K562 (cell line): Measurements from ENCODE around the gene DNAJC6. TPM values are rescaled to one million over a fixed set of nuclear protein-coding genes. Genes with fewer than 3 reads are reported as not detected.

Experiments
- CBX1 ChIP-seq: sonication (generic); IDR thresholded peaks from 2 replicates; pipeline ENCODE4 v1.6.1; 2016; ENCODE audit warnings: antibody characterized with exemption, low read depth, mild to moderate bottlenecking
- DIDO1 ChIP-seq: fragments of 450-650 bp; IDR thresholded peaks from 2 replicates; pipeline ENCODE4 v1.6.1; 2016; ENCODE audit warnings: low read depth, missing biosample characterization, missing genetic modification characterization
- GATA2 ChIP-seq: sonication (generic); formaldehyde crosslinking; IDR thresholded peaks from 2 replicates; pipeline ENCODE4 v1.4.0; 2020; ENCODE audit warnings: mild to moderate bottlenecking, missing genetic modification reagents
- LARP7 ChIP-seq: fragments of 450-650 bp; IDR thresholded peaks from 2 replicates; pipeline ENCODE4 v1.6.1; 2016
- MBD2 ChIP-seq: sonication (generic); IDR thresholded peaks from 2 replicates; pipeline ENCODE4 v1.6.1; 2016; ENCODE audit warnings: low read depth, borderline replicate concordance
- MIER1 ChIP-seq: fragments of 450-650 bp; IDR thresholded peaks from 2 replicates; pipeline ENCODE4 v1.6.1; 2016; ENCODE audit warnings: antibody characterized with exemption, mild to moderate bottlenecking, low read depth
- NFIX ChIP-seq: fragments of 250-450 bp; sonication (Bioruptor Pico); IDR thresholded peaks from 2 replicates; pipeline ENCODE4 v1.4.0; 2020; ENCODE audit warnings: low read depth, mild to moderate bottlenecking, moderate library complexity
- PTRF ChIP-seq: fragments of 450-650 bp; IDR thresholded peaks from 2 replicates; pipeline ENCODE4 v1.6.1; 2016; ENCODE audit warnings: mild to moderate bottlenecking, missing genetic modification characterization, missing compliant biosample characterization
- RNF2 ChIP-seq: sonication (generic); IDR thresholded peaks from 2 replicates; pipeline ENCODE4 v1.6.1; 2016
- RUNX1 ChIP-seq: sonication (generic); IDR thresholded peaks from 2 replicates; pipeline ENCODE4 v1.6.1; 2016; ENCODE audit warnings: antibody characterized with exemption, low read depth
- SMARCE1 ChIP-seq: fragments of 450-650 bp; IDR thresholded peaks from 2 replicates; pipeline ENCODE4 v1.7.1; 2016; ENCODE audit warnings: mild to moderate bottlenecking
- SRSF3 ChIP-seq: fragments of 200-400 bp; formaldehyde crosslinking; IDR thresholded peaks from 2 replicates; pipeline ENCODE4 v1.6.1; 2016; ENCODE audit warnings: mild to moderate bottlenecking, low read length, moderate library complexity; ENCODE audit not compliant: insufficient read depth
- YBX1 ChIP-seq: fragments of 450-650 bp; IDR thresholded peaks from 2 replicates; pipeline ENCODE4 v1.7.1; 2016; ENCODE audit warnings: mild to moderate bottlenecking
- ZFP36 ChIP-seq: fragments of 150-350 bp; IDR thresholded peaks from 2 replicates; pipeline ENCODE4 v1.6.1; 2018; ENCODE audit warnings: low read length, low read depth; ENCODE audit not compliant: partially characterized antibody
- ZNF507 ChIP-seq: conservative IDR thresholded peaks from 2 replicates; pipeline ENCODE4 v1.6.1; 2017; ENCODE audit warnings: missing genetic modification characterization, missing compliant biosample characterization
- polyA plus RNA-seq, 8 experiments: library from polyadenylated mRNA; depleted of rRNA in 4 of 8; stranded (reverse) in 5 of 8; unstranded in 3 of 8; fragments of >200 nt; fragmentation: Nextera tagmentation in 2 of 8; fragmentation: Illumina TruSeq in 1 of 8; extraction: Ambion mirVana in 2 of 8; extraction: Trizol in 1 of 8; gene quantifications; 2 replicates each; pipeline versions ENCODE4 v1.2.1 to v1.2.3, GENCODE V29; 2011 to 2014; ENCODE audit warnings: inconsistent platforms in 1 of 8, missing spikeins in 1 of 8
- total RNA-seq, 7 experiments: library from RNA; depleted of rRNA in 6 of 7; stranded (reverse); fragments of >200 nt in 6 of 7; fragmentation: Illumina TruSeq in 2 of 7; extraction: Trizol in 2 of 7; gene quantifications; 2 replicates each; pipeline versions ENCODE4 v1.2.1 to v1.2.3, GENCODE V29; 2011 to 2021; ENCODE audit warnings: low replicate concordance in 1 of 7
- TF ChIP-seq, protein P1 (sequence below): fragments of 250-450 bp; sonication (Bioruptor Pico); IDR thresholded peaks from 2 replicates; pipeline ENCODE4 v1.5.1; 2021; ENCODE audit warnings: mild to moderate bottlenecking
- TF ChIP-seq, protein P2 (sequence below): fragments of 250-450 bp; sonication (Bioruptor Pico); IDR thresholded peaks from 2 replicates; pipeline ENCODE4 v1.9.0; 2021; ENCODE audit warnings: mild to moderate bottlenecking
- TF ChIP-seq, protein P3 (sequence below): fragments of 450-650 bp; IDR thresholded peaks from 2 replicates; pipeline ENCODE4 v1.6.1; 2016; ENCODE audit warnings: missing biosample characterization, missing genetic modification characterization
- TF ChIP-seq, protein P4 (sequence below): fragments of 250-450 bp; sonication (Bioruptor Pico); IDR thresholded peaks from 2 replicates; pipeline ENCODE4 v1.8.0; 2021; ENCODE audit warnings: mild to moderate bottlenecking, moderate library complexity
- TF ChIP-seq, protein P5 (sequence below): sonication (generic); formaldehyde crosslinking; IDR thresholded peaks from 2 replicates; pipeline ENCODE4 v1.8.0; 2022; ENCODE audit warnings: mild to moderate bottlenecking, low read depth, missing genetic modification reagents
- TF ChIP-seq, protein P6 (sequence below): IDR thresholded peaks from 2 replicates; pipeline ENCODE4 v1.6.1; 2011; ENCODE audit not compliant: insufficient read length; ENCODE audit errors: extremely low read depth
- TF ChIP-seq, protein P7 (sequence below): fragments of 450-650 bp; formaldehyde crosslinking; IDR thresholded peaks from 2 replicates; pipeline ENCODE4 v1.4.0; 2020; ENCODE audit warnings: mild to moderate bottlenecking

Gene DNAJC6
- total and polyA plus RNA-seq, 9 of the 15 experiments (the other 6 are each of a cell fraction or from before 2014, with no cell fraction given) = 6.7 to 78.7 (median 28.0) TPM

DNA sequence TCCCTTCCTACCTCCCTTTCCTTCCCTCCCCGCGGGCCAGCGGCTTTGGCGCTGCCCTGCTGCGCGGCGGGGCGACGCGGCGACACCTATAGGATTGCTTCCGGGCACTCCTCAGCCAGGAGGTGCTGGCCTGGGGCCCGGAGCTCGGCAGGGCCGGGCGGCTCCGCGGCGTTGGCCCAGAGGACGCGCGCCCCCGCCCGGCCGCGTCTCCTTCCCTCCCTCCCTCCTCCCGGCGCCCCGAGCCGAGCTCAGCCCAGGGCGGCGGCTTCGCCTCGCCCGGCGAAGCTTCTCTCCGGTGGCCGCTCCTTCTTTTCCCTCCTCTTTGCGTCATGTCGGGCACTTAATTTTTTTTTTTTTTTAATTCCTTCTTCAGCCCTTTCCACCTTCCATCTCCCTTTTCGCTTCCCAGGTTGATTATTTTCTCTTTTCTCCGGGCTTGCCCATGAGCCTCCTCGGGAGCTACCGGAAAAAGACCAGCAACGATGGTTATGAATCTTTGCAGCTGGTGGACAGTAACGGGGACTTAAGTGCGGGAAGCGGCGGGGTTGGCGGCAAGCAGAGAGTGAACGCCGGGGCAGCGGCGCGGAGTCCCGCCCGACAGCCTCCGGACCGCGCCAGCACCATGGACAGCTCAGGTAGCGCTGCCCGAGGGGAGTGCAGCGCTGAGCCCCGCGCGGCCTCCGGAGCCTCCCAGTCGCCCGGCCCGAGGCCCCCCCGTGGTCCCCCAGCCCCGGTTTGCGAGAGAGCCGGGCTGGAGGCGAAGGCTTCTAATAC, at the start of gene DNAJC6 (continued):
- TF ChIP-seq, protein P1, sequence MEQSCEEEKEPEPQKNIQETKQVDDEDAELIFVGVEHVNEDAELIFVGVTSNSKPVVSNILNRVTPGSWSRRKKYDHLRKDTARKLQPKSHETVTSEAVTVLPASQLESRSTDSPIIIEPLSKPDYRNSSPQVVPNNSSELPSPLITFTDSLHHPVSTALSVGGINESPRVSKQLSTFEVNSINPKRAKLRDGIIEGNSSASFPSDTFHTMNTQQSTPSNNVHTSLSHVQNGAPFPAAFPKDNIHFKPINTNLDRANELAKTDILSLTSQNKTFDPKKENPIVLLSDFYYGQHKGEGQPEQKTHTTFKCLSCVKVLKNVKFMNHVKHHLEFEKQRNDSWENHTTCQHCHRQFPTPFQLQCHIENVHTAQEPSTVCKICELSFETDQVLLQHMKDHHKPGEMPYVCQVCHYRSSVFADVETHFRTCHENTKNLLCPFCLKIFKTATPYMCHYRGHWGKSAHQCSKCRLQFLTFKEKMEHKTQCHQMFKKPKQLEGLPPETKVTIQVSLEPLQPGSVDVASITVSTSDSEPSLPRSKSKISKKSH = no peak
- TF ChIP-seq ZFP36 = no peak
- TF ChIP-seq ZNF507 (tag) = no peak
- no peak for TF ChIP-seq NFIX (CRISPR knock-in tag)
- TF ChIP-seq MBD2 = no peak
- TF ChIP-seq RNF2 = no peak
- 0 out of 2 replicates have a peak, but pooled peaks have one; percentile 35 for TF ChIP-seq CBX1
- TF ChIP-seq, protein P2, sequence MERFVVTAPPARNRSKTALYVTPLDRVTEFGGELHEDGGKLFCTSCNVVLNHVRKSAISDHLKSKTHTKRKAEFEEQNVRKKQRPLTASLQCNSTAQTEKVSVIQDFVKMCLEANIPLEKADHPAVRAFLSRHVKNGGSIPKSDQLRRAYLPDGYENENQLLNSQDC = no peak
- peak; percentile 45; the same call in 1 of the 2 replicates for TF ChIP-seq SMARCE1
- no peak for TF ChIP-seq LARP7
- TF ChIP-seq, protein P3, sequence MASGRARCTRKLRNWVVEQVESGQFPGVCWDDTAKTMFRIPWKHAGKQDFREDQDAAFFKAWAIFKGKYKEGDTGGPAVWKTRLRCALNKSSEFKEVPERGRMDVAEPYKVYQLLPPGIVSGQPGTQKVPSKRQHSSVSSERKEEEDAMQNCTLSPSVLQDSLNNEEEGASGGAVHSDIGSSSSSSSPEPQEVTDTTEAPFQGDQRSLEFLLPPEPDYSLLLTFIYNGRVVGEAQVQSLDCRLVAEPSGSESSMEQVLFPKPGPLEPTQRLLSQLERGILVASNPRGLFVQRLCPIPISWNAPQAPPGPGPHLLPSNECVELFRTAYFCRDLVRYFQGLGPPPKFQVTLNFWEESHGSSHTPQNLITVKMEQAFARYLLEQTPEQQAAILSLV = no peak
- TF ChIP-seq MIER1 = peak; percentile 96
- TF ChIP-seq DIDO1 = no peak
- TF ChIP-seq, protein P4, sequence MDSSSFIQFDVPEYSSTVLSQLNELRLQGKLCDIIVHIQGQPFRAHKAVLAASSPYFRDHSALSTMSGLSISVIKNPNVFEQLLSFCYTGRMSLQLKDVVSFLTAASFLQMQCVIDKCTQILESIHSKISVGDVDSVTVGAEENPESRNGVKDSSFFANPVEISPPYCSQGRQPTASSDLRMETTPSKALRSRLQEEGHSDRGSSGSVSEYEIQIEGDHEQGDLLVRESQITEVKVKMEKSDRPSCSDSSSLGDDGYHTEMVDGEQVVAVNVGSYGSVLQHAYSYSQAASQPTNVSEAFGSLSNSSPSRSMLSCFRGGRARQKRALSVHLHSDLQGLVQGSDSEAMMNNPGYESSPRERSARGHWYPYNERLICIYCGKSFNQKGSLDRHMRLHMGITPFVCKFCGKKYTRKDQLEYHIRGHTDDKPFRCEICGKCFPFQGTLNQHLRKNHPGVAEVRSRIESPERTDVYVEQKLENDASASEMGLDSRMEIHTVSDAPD = no peak
- TF ChIP-seq PTRF (tag) = no peak
- TF ChIP-seq GATA2 (CRISPR knock-in tag) = 0 out of 2 replicates have a peak, but pooled peaks have one; percentile 40
- TF ChIP-seq YBX1 = no peak
- TF ChIP-seq, protein P5, sequence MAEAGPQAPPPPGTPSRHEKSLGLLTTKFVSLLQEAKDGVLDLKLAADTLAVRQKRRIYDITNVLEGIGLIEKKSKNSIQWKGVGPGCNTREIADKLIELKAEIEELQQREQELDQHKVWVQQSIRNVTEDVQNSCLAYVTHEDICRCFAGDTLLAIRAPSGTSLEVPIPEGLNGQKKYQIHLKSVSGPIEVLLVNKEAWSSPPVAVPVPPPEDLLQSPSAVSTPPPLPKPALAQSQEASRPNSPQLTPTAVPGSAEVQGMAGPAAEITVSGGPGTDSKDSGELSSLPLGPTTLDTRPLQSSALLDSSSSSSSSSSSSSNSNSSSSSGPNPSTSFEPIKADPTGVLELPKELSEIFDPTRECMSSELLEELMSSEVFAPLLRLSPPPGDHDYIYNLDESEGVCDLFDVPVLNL (CRISPR knock-in tag) = peak; percentile 86
- TF ChIP-seq, protein P6, sequence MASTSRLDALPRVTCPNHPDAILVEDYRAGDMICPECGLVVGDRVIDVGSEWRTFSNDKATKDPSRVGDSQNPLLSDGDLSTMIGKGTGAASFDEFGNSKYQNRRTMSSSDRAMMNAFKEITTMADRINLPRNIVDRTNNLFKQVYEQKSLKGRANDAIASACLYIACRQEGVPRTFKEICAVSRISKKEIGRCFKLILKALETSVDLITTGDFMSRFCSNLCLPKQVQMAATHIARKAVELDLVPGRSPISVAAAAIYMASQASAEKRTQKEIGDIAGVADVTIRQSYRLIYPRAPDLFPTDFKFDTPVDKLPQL = no peak
- TF ChIP-seq SRSF3 = no peak
- TF ChIP-seq, protein P7, sequence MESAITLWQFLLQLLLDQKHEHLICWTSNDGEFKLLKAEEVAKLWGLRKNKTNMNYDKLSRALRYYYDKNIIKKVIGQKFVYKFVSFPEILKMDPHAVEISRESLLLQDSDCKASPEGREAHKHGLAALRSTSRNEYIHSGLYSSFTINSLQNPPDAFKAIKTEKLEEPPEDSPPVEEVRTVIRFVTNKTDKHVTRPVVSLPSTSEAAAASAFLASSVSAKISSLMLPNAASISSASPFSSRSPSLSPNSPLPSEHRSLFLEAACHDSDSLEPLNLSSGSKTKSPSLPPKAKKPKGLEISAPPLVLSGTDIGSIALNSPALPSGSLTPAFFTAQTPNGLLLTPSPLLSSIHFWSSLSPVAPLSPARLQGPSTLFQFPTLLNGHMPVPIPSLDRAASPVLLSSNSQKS (CRISPR knock-in tag) = no peak
- TF ChIP-seq RUNX1 = no peak
